Measurements from ENCODE around the gene MSRB3. TPM values are rescaled to one million over a fixed set of nuclear protein-coding genes. Genes with fewer than 3 reads are reported as not detected.
"Not testable (repeated sequence)": the region's sequence is repeated elsewhere in the genome, so short reads cannot be mapped to it uniquely, and the experiment has no call there.

Gene MSRB3
- total RNA-seq, 4 donors from 2014 or later = 219 to 336 (median 299) TPM

DNA sequence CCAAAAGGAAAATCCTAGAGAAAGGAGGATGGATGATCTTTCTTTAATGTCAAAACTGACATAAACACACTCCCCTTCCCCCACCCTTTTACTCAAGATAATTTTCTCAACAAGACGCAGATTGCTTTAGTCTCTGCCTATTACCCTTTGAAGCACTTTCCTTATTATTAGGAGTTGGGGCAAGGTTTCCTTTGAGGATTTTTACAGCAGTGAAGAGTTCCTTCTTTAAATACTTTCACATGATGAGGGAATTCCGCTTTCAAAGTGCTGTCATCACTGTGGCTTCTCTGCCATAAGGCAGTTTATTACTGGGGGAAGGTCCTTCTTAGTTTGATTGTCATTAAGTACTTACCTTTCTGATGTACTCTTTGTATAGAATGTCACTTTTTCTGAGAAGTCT is 172.1 kb downstream of the MSRB3 start:
- Histone ChIP-seq H3K27me3 (no peaks in the 10 kb centered on the region), H3K9me3 (no peaks in the 10 kb centered on the region), H3K27ac (no peak overlapping the region), H3K4me3 (no peak overlapping the region), H3K36me3 (peaks cover 0 to 16% of the 10 kb centered on the region in 2 donors), H3K4me1 (peaks cover 0 to 23% (median 0%) of the 10 kb centered on the region in 3 donors)
- ATAC-seq = no peak
- 57 to 74% methylated on average over 2 of the region's 2 CpGs for WGBS, 2 donors (ENCODE audit: low coverage in 1 of 2)
- TF ChIP-seq POLR2AphosphoS5 (IDR thresholded peaks at IDR 0.05) = no peak
- TF ChIP-seq, protein P1, sequence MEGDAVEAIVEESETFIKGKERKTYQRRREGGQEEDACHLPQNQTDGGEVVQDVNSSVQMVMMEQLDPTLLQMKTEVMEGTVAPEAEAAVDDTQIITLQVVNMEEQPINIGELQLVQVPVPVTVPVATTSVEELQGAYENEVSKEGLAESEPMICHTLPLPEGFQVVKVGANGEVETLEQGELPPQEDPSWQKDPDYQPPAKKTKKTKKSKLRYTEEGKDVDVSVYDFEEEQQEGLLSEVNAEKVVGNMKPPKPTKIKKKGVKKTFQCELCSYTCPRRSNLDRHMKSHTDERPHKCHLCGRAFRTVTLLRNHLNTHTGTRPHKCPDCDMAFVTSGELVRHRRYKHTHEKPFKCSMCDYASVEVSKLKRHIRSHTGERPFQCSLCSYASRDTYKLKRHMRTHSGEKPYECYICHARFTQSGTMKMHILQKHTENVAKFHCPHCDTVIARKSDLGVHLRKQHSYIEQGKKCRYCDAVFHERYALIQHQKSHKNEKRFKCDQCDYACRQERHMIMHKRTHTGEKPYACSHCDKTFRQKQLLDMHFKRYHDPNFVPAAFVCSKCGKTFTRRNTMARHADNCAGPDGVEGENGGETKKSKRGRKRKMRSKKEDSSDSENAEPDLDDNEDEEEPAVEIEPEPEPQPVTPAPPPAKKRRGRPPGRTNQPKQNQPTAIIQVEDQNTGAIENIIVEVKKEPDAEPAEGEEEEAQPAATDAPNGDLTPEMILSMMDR (IDR thresholded peaks at IDR 0.05) = no peak
- TF ChIP-seq EP300 (IDR thresholded peaks at IDR 0.05) = no peak
- TF ChIP-seq POLR2A (IDR thresholded peaks at IDR 0.05) = no peak

DNA sequence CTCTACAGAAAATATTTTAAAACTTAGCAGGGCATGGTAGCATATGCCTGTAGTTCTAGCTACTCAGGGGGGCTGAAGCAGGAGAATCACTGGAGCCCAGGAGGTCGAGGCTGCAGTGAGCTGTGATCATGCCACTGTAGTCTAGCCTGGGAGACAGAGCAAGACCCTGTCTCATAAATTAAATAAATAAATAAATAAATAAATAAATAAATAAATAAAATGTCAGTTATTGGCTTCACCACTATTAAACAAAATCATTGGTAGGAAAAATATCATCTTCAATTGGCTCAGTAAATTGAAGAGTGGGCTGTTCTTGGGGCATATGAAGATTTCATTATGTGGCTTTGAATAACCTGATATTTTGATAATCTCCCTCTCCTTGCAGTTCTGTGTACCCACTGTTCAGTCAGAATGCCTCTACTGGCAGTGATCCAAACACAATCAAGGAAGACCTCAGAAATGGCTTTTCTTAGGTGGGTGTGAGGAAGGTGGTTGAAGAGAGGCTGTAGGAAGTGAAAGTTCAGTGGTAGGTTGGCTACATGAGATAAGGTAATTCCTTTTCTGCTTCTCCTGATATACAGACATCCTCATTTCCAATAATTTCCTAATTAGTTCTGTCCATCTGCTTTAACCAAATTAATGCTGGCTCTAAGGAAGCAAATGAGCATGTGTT is 175.8 kb downstream of the MSRB3 start:
- peaks cover 0 to 32% (median 0%) of the 10 kb centered on the region in 3 donors for H3K4me1 ChIP-seq
- TF ChIP-seq POLR2A (IDR thresholded peaks at IDR 0.05) (no peak), EP300 (IDR thresholded peaks at IDR 0.05) (no peak), POLR2AphosphoS5 (IDR thresholded peaks at IDR 0.05) (no peak)
- TF ChIP-seq, protein P1 (IDR thresholded peaks at IDR 0.05) = no peak
- H3K4me3 ChIP-seq = no peak overlapping the region
- H3K36me3 ChIP-seq = peaks cover 0 to 34% of the 10 kb centered on the region in 2 donors
- no peaks in the 10 kb centered on the region for H3K9me3 ChIP-seq
- 100% methylated on average over 1 of the region's 1 CpG for WGBS, 2 donors (ENCODE audit: low coverage in 1 of 2)
- no peaks in the 10 kb centered on the region for H3K27me3 ChIP-seq
- ATAC-seq = no peak
- H3K27ac ChIP-seq = no peak overlapping the region

DNA sequence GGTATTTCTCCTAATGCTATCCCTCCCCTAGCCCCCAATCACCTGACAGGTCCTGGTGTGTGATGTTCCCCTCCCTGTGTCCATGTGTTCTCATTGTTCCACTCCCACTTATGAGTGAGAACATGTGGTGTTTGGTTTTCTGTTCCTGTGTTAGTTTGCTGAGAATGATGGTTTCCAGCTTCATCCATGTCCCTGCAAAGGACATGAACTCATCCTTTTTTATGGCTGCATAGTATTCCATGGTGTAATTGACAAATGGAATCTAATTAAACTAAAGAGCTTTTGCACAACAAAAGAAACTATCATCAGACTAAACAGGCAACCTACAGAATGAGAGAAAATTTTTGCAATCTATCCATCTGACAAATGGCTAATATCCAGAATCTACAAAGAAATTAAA is 178.9 kb downstream of the MSRB3 start:
- peaks cover 0 to 63% of the 10 kb centered on the region in 2 donors for H3K36me3 ChIP-seq
- not testable (repeated sequence) for H3K4me3 ChIP-seq, H3K27ac ChIP-seq, H3K9me3 ChIP-seq, H3K27me3 ChIP-seq, ATAC-seq
- H3K4me1 ChIP-seq = peaks cover 0 to 11% (median 0%) of the 10 kb centered on the region in 3 donors

DNA sequence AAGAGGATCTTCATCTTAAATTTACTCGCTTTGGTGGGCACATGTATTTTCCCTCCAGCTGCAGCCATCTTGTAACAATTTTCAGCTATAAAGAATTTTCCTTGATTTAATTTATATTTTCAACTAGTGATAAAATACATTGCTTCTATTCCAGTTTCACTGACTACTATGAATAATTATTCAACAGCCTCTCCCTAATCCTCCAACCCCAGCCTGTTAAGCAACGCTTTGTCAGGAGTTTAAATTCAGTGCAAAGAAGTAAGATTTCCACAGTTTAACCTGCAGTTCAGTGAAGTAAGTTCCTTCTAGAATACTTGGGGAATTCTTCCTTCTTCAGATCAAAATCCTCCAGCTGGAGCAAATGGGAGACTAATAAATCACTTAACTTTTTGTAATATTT is 180.2 kb downstream of the MSRB3 start:
- ATAC-seq = no peak
- H3K4me1 ChIP-seq = peaks cover 0 to 11% (median 0%) of the 10 kb centered on the region in 3 donors
- no peaks in the 10 kb centered on the region for H3K9me3 ChIP-seq
- H3K27me3 ChIP-seq = no peaks in the 10 kb centered on the region
- no peak overlapping the region for H3K4me3 ChIP-seq
- H3K27ac ChIP-seq = no peak overlapping the region
- 82 to 93% methylated on average over 2 of the region's 2 CpGs for WGBS, 2 donors (ENCODE audit: low coverage in 1 of 2)
- TF ChIP-seq POLR2AphosphoS5 (IDR thresholded peaks at IDR 0.05) = no peak
- TF ChIP-seq POLR2A (IDR thresholded peaks at IDR 0.05) = no peak
- TF ChIP-seq EP300 (IDR thresholded peaks at IDR 0.05) = no peak
- TF ChIP-seq, protein P1 (IDR thresholded peaks at IDR 0.05) = no peak
- peaks cover 0 to 73% of the 10 kb centered on the region in 2 donors for H3K36me3 ChIP-seq

DNA sequence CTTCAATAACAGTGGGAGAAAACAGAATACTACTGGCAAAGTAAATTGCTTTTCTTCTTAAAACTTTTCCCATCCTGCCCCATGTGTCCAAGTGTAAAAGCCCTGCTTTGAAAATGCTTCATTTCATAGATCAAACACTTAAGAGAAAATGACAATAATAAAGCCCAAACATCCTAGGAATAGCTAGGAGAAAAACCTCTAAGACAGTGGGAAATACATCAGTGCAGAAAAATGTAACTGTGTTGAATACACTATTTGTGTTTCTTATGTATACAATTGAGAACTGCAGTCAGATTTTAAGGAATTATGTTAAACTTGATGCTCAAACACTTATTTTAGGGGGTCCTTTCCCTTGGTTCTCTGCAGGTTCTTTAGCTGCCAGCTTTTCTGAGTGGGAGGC is 181.1 kb downstream of the MSRB3 start:
- no peak overlapping the region for H3K4me3 ChIP-seq
- H3K36me3 ChIP-seq = peaks cover 0 to 74% of the 10 kb centered on the region in 2 donors
- H3K9me3 ChIP-seq = no peaks in the 10 kb centered on the region
- ATAC-seq = no peak
- TF ChIP-seq, protein P1 (IDR thresholded peaks at IDR 0.05) = no peak
- no peak overlapping the region for H3K27ac ChIP-seq
- H3K4me1 ChIP-seq = peaks cover 0 to 14% (median 0%) of the 10 kb centered on the region in 3 donors
- no peaks in the 10 kb centered on the region for H3K27me3 ChIP-seq

Data from gastroesophageal sphincter (tissue), 4 donors.